Neuron (in vitro differentiated cells): ENCODE data around the gene PPP2R5E.

Source experiments
- H2AFZ ChIP-seq: one replicate; pipeline ENCODE4 v1.6.1; 2013; ENCODE audit warnings: low read depth, mild to moderate bottlenecking, inconsistent platforms, low read length, moderate library complexity
- H3K27me3 ChIP-seq: one replicate; pipeline ENCODE4 v1.6.1; 2013; ENCODE audit warnings: low read length; ENCODE audit not compliant: insufficient read depth
- H3K36me3 ChIP-seq: one replicate; pipeline ENCODE4 v1.6.1; 2013; ENCODE audit warnings: low read length; ENCODE audit not compliant: insufficient read depth
- H3K4me1 ChIP-seq: one replicate; pipeline ENCODE4 v1.6.1; 2013; ENCODE audit warnings: low read length; ENCODE audit not compliant: insufficient read depth
- H3K4me3 ChIP-seq: 2 replicates; pipeline ENCODE4 v1.5.1; 2013; ENCODE audit warnings: mild to moderate bottlenecking, low read length, moderate library complexity
- H3K9me3 ChIP-seq: one replicate; pipeline ENCODE4 v1.6.1; 2013; ENCODE audit warnings: low read length

Gene PPP2R5E

DNA sequence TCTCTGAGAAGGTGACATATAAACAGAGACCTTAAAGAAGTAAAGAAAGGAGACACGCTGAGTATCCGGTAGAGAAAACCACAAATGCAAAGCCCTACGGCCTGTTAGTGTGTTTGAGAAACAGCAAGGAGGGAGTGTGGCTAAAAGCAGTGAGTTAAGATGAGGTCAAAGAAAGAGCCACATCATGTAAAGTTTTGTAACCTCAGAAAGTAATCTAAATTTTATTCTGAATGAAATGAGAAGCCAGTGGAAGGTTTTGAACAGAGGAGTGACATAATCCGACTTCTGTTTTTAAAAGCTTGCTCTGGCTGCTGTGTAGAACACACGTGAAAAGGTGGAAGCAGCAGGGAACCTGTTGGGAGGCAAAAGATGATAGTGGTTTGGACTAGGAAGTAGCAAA, 32.6 kb downstream of the PPP2R5E start:
- peaks cover 12% of the 10 kb centered on the region for H3K36me3 ChIP-seq
- H3K9me3 ChIP-seq = peaks cover 6% of the 10 kb centered on the region
- no peaks in the 10 kb centered on the region for H3K27me3 ChIP-seq
- no peaks in the 10 kb centered on the region for H3K4me1 ChIP-seq
- no peak overlapping the region for H3K4me3 ChIP-seq
- no peak overlapping the region for H2AFZ ChIP-seq

DNA sequence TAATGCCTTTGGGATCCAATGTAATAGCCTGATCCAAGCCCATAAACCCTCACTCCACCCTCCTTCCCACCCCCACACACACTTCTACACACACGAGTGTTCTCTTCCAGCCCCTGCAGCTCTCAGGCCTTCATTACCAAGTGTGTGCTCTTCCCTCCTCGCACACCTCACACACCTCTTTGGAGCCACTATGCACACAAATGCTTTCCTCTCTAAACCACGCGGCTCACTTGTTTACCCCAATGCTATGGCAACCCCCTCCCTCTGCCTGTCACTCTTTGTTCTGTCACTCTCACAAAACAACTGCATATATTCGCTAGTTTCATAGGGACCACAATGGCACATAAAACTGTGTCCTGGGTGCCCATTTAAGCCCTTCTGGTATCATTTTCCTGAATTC, 35.1 kb downstream of the PPP2R5E start:
- H3K4me3 ChIP-seq = no peak overlapping the region
- no peak overlapping the region for H2AFZ ChIP-seq
- no peaks in the 10 kb centered on the region for H3K27me3 ChIP-seq
- H3K4me1 ChIP-seq = no peaks in the 10 kb centered on the region
- peaks cover 16% of the 10 kb centered on the region for H3K36me3 ChIP-seq
- H3K9me3 ChIP-seq = peaks cover 6% of the 10 kb centered on the region

DNA sequence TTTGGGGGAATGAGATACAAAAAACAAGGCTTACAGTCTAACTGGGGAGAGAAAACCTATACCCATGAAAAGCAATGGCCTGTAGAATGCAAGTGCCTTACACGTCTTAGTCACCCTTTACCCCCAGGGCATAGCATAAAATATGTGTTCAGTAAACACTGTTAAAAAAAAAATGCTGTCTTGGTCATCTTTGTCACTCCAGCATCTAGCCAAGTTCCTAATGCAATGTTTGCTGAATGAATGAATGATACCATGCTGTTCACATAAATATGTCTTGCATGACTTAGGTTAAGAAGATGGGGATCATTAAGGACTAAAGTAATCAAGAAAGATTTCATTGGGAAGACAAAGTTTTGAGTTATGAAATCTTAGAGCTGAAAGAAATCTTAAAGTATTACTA, 38.5 kb downstream of the PPP2R5E start:
- no peaks in the 10 kb centered on the region for H3K27me3 ChIP-seq

DNA sequence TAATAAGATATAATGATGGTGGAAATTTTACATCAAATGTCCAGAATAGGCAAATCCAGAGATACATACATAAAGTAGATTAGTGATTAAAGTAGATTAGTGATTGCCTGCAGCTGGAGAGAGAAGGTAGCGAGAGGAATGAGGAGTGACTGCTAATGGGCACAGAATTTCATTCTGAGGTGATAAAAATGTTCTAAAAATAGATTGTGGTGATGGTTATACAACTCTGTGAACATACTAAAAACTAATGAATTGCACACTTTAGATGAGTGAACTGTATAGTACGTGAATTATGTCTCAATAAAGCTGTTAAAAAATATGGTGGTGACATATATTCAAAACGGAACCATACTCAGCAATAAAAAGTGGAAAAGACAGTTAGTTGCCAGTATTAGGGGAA, 41.7 kb downstream of the PPP2R5E start:
- no peaks in the 10 kb centered on the region for H3K9me3 ChIP-seq
- peaks cover 22% of the 10 kb centered on the region for H3K4me1 ChIP-seq
- H2AFZ ChIP-seq = no peak overlapping the region
- H3K4me3 ChIP-seq = no peak overlapping the region
- H3K27me3 ChIP-seq = no peaks in the 10 kb centered on the region
- peaks cover 6% of the 10 kb centered on the region for H3K36me3 ChIP-seq

More for the DNA sequence above, 38.5 kb downstream of the PPP2R5E start:
- Histone ChIP-seq H3K36me3 (peaks cover 8% of the 10 kb centered on the region), H3K9me3 (peaks cover 4% of the 10 kb centered on the region), H3K4me3 (no peak overlapping the region), H3K4me1 (no peaks in the 10 kb centered on the region), H2AFZ (no peak overlapping the region)

DNA sequence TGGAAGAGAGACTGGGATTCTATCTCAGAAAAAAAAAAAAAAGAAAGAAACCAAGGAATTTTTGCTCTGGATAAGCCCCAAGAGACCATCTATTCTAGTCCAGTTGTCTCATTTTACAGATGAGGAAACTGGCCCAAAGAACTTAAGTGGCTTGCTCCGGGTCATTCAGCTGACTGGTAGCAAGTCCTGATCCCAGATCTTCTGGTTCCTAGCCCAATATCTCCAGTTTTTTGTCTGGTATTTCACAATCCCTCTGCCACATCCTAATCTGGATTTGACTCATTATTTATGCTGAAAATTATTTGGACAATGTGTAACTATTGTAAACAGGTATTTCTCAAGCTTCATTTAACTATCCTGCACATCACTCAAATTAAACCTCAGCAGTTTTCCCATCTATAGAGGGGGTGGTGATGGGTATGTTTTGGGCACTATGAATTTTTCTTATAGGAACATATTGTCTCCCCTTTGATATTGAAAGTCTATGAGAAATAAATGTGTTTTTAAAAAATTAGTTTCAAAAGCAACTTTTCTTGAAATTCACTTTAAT, 43.4 kb downstream of the PPP2R5E start:
- Histone ChIP-seq H3K27me3 (no peaks in the 10 kb centered on the region), H3K9me3 (no peaks in the 10 kb centered on the region), H3K4me3 (no peak overlapping the region), H3K4me1 (peaks cover 23% of the 10 kb centered on the region), H2AFZ (no peak overlapping the region), H3K36me3 (peaks cover 4% of the 10 kb centered on the region)

DNA sequence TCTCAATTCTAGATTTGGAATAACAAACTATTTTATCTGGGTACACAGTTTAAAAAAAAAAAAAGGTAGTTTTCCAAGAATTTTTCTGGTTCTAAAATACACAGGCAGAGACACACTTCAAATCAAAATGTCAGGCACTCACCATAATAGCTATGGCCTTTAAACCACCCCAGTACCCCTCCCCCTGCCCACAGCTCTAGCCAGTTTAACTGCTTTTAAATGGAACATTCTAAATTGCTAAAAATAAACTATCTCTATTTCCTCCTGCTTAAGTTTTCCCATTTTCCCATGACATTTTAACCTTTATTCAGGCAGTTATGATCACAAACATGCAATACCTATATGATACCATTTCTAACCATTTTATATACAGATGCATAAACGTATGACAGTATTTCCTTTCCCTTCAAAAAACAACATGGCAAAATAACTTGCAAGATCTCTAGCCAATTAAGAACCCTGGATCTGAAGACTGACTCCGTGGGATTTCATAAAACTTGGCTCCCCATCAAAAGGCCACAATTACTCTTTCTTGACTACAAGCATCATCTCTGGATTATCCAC, 46.3 kb downstream of the PPP2R5E start:
- H3K36me3 ChIP-seq = peaks cover 2% of the 10 kb centered on the region
- no peak overlapping the region for H2AFZ ChIP-seq

DNA sequence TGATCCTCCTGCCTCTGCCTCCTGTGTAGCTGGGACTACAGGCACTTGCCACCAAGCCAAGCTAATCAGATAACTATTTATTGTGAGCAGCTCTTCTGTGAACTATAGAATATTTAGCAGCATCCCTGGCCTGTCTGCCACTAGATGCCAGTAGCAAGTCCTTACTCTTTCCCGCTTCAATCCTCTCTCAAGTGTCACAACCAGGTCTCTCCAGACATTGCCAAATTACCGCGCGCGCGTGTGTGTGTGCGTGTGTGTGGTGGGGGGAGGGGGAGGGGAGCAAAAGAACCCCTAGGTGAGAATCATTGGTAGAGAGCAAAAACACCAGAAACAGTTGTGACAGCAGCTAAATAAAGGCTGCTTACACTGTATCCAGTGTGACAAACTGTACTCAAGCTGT, 49.9 kb downstream of the PPP2R5E start:
- H3K9me3 ChIP-seq = no peaks in the 10 kb centered on the region
- no peaks in the 10 kb centered on the region for H3K27me3 ChIP-seq
- H3K4me1 ChIP-seq = peaks cover 20% of the 10 kb centered on the region
- H3K36me3 ChIP-seq = peaks cover 2% of the 10 kb centered on the region
- no peak overlapping the region for H3K4me3 ChIP-seq
- H2AFZ ChIP-seq = no peak overlapping the region

More for the DNA sequence above, 46.3 kb downstream of the PPP2R5E start:
- Histone ChIP-seq H3K27me3 (no peaks in the 10 kb centered on the region), H3K4me3 (no peak overlapping the region), H3K4me1 (peaks cover 27% of the 10 kb centered on the region), H3K9me3 (no peaks in the 10 kb centered on the region)

DNA sequence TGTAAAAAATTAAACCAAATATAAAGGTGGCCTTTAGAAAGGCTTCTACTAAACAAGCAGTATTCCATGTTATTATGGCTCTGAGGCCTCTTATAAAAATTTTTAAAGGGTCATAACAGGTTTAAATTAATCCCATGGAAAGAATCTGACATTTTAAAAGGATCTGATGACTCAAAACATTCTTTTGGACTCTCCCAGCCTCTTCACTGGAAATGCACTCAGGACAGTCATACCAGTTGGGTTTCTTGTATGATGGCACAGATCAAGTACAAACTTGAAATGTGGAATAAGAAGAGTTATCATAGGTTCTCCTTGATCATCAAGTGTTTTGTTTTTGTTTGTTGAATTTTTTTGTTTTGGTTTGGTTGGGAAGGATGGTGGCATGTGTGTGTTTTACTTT, 50.8 kb downstream of the PPP2R5E start:
- peaks cover 13% of the 10 kb centered on the region for H3K4me1 ChIP-seq
- peaks cover 2% of the 10 kb centered on the region for H3K36me3 ChIP-seq
- H3K4me3 ChIP-seq = no peak overlapping the region
- no peak overlapping the region for H2AFZ ChIP-seq
- no peaks in the 10 kb centered on the region for H3K27me3 ChIP-seq
- H3K9me3 ChIP-seq = no peaks in the 10 kb centered on the region

DNA sequence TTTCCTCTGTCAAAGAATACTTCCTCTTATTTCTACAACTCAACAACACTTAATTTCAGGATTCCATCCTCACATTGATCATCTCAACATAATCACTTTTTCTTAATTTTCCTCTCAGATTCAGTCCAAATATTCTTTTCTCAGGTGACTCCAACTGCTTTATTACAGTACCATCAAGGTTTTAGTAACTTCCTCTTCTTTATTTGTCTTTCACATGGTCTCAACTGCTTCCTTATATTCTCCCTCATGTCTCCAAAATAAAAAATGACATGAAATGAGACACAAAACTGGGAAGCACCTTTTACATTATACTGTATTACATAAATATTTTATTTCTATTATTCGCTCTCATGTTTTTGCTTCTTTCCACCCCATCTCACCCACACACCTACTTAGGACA, 55.5 kb downstream of the PPP2R5E start:
- Histone ChIP-seq H3K9me3 (no peaks in the 10 kb centered on the region), H2AFZ (no peak overlapping the region), H3K4me3 (no peak overlapping the region), H3K27me3 (no peaks in the 10 kb centered on the region), H3K36me3 (no peaks in the 10 kb centered on the region), H3K4me1 (no peaks in the 10 kb centered on the region)

DNA sequence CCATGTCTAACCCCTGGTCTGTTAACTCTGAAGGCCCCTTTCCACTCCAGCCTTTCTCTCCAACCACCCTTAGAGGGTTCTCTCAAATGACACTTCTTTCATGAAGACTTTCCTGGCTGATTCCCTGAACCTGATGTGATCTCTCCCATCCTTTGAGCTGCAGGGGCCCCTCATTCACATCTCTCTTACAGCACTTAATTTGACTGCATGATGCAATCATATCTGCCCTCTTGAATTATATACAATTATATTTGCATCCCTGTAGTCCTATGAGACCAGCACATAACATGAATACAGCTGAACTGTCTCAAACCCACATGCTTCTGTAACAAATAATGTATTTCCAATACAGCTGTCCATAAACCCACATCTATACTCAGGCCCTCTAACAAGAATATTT, 56.4 kb downstream of the PPP2R5E start:
- no peaks in the 10 kb centered on the region for H3K4me1 ChIP-seq
- no peak overlapping the region for H2AFZ ChIP-seq
- no peaks in the 10 kb centered on the region for H3K9me3 ChIP-seq
- no peaks in the 10 kb centered on the region for H3K36me3 ChIP-seq
- no peaks in the 10 kb centered on the region for H3K27me3 ChIP-seq
- H3K4me3 ChIP-seq = no peak overlapping the region

DNA sequence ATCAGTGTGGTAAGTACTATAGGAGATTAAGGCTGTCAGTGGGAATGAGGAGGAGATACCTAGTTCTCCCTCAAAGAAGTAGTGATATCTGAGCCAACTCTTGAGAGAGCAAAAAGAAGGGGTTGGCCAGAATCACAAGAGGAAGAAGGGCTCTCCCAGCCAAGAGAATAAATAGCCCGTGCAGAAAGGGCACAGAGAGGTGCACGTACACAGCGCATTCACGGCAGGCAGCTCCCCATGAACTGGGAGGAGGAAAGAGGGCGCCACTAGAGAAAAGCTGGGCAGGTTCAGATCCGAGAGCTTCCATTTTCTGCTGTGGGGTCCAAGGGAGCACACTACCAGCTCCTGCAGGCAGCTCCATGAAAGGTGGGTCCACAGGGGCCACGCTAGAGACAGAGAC, 59.9 kb downstream of the PPP2R5E start:
- Histone ChIP-seq H3K4me1 (no peaks in the 10 kb centered on the region), H3K27me3 (no peaks in the 10 kb centered on the region), H2AFZ (no peak overlapping the region), H3K9me3 (no peaks in the 10 kb centered on the region), H3K4me3 (no peak overlapping the region), H3K36me3 (no peaks in the 10 kb centered on the region)

DNA sequence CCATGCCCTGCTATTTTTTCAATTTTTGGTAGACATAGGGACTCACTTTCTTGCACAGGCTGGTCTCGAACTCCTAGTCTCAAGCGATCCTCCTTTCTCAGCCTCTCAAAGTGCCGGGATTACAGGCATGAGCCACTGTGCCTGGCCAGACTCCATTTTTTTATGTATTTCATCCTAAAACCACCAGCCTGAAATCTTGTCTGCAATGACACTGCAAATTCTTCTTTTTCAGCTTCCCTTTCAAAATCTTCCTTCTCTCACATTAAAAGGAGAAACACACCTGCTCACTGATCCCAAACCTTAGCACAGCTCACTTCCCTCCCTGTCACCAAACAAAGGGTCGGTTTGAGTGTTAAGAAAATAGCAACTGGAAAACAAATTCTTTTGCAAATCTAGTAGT, 62.6 kb downstream of the PPP2R5E start:
- Histone ChIP-seq H3K4me3 (no peak overlapping the region), H3K4me1 (no peaks in the 10 kb centered on the region), H2AFZ (no peak overlapping the region), H3K27me3 (no peaks in the 10 kb centered on the region), H3K36me3 (no peaks in the 10 kb centered on the region), H3K9me3 (no peaks in the 10 kb centered on the region)

DNA sequence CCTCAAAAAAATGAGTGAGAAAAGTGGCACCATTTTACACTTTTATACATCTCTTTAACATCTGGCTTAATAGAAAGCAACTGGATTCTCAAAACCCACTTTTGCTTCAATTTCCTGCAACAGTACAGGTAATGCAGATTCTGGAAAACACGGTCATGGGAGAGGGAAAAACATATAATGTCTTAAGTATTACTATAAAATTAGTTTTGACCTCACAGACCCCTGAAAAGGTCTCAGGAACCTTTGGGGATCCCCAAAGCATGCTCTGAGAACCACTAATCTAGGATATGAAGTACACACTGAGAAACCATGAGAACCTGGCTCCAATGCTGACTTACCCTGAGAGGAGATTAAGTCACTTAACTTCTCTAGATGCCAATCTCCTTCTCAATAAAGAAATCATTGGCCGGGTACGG, 64.7 kb downstream of the PPP2R5E start:
- no peaks in the 10 kb centered on the region for H3K9me3 ChIP-seq
- no peaks in the 10 kb centered on the region for H3K27me3 ChIP-seq
- H2AFZ ChIP-seq = no peak overlapping the region
- no peak overlapping the region for H3K4me3 ChIP-seq
- H3K36me3 ChIP-seq = no peaks in the 10 kb centered on the region
- H3K4me1 ChIP-seq = no peaks in the 10 kb centered on the region

DNA sequence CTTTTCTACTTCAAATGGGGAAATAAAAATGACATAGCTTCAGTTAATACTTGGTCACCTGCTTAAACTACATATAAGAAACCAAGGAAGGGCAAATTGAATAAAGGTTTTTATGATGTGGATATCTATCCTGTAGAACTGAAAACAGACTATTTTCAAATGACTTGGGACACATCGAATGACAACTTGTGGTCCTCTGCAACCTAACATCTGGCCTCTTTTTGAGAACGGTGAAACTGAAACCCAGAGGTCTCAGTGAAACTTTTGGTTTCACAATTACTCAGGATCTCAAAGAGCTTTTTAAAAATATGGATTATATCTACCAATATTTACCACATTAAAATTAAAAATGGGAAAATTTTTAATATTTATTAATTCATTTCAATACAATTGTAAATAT, 65.2 kb downstream of the PPP2R5E start:
- H3K27me3 ChIP-seq = no peaks in the 10 kb centered on the region
- H3K4me1 ChIP-seq = no peaks in the 10 kb centered on the region
- H3K4me3 ChIP-seq = no peak overlapping the region
- no peak overlapping the region for H2AFZ ChIP-seq
- no peaks in the 10 kb centered on the region for H3K9me3 ChIP-seq
- no peaks in the 10 kb centered on the region for H3K36me3 ChIP-seq
